ENCODE results near the gene F7.

Gene F7

GRCh38 chr13:113158946-113159345 is 53.4 kb downstream of the F7 start (continued):
- TF ChIP-seq ZNF16 (tag by site-specific recombination; IDR thresholded peaks at IDR 0.05; ENCODE audit: low read depth) (no peak), ZNF843 (tag by site-specific recombination; IDR thresholded peaks at IDR 0.05) (no peak), ZNF394 (tag by site-specific recombination; IDR thresholded peaks at IDR 0.05; ENCODE audit: borderline replicate concordance) (no peak), SCRT1 (tag by site-specific recombination; IDR thresholded peaks at IDR 0.05; ENCODE audit: borderline replicate concordance) (no peak), ZNF184 (tag by site-specific recombination; IDR thresholded peaks at IDR 0.05) (no peak)

- ChIA-PET POLR2A (interaction anchor here (0.7 kb wide), 1 partner anchor 196 kb away, joined by 6 read pairs; no protein-coding TSS in a partner anchor), CTCF (no interaction called here)
- Histone ChIP-seq H3K36me3 (ENCODE audit: control insufficient read depth in 2 of 2, insufficient read depth in 1 of 2, low read length in 2 of 2) (no peaks in the 10 kb centered on the region), H3K9me3 (ENCODE audit: control insufficient read depth, insufficient read depth, low read depth, low read length) (no peaks in the 10 kb centered on the region), H3K4me1 (ENCODE audit: control insufficient read depth, insufficient read depth, low read length) (no peaks in the 10 kb centered on the region; the same call in 1 of the 2 replicates), H3K27ac (ENCODE audit: extremely low read depth, low read depth, low read length) (no peak overlapping the region), H3K4me3 (ENCODE audit: low read depth, low read length) (no peak overlapping the region)
- TF ChIP-seq ZNF558 (tag by site-specific recombination; IDR thresholded peaks at IDR 0.05) = no peak
- no peak for TF ChIP-seq RBAK (tag by site-specific recombination; IDR thresholded peaks at IDR 0.05)
- no peak for TF ChIP-seq ZNF600 (tag by site-specific recombination; IDR thresholded peaks at IDR 0.05)
- no peak for TF ChIP-seq ZBTB26 (tag by site-specific recombination; optimal IDR thresholded peaks at IDR 0.05)
- TF ChIP-seq ZNF837 (tag by site-specific recombination; IDR thresholded peaks at IDR 0.05) = no peak
- no peak for TF ChIP-seq ZNF513 (tag by site-specific recombination; IDR thresholded peaks at IDR 0.05)
- no peak for TF ChIP-seq PBX3 (CRISPR knock-in tag; IDR thresholded peaks at IDR 0.05)
- no peak for TF ChIP-seq ZNF341 (tag by site-specific recombination; IDR thresholded peaks at IDR 0.05; ENCODE audit: low read depth)
- TF ChIP-seq ZBTB44 (tag by site-specific recombination; IDR thresholded peaks at IDR 0.05) = no peak
- no peak for TF ChIP-seq ZNF155 (tag by site-specific recombination; IDR thresholded peaks at IDR 0.05)
- no peak for TF ChIP-seq ZNF433 (tag by site-specific recombination; IDR thresholded peaks at IDR 0.05; ENCODE audit: low read depth)
Measured at GRCh38 chr13:113159701-113160100, 54.1 kb downstream of the F7 start.

- no peak overlapping the region for H3K4me3 ChIP-seq (ENCODE audit: low read depth, low read length)
- no peaks in the 10 kb centered on the region for H3K36me3 ChIP-seq (ENCODE audit: control insufficient read depth in 2 of 2, insufficient read depth in 1 of 2, low read length in 2 of 2)
- ChIA-PET POLR2A (no interaction called here), CTCF (interaction anchor here (0.7 kb wide), 1 partner anchor 49 kb away, joined by 3 read pairs; no protein-coding TSS in a partner anchor)
- H3K27ac ChIP-seq (ENCODE audit: extremely low read depth, low read depth, low read length) = no peak overlapping the region
- no peaks in the 10 kb centered on the region for H3K4me1 ChIP-seq (ENCODE audit: control insufficient read depth, insufficient read depth, low read length)
- no peaks in the 10 kb centered on the region for H3K9me3 ChIP-seq (ENCODE audit: control insufficient read depth, insufficient read depth, low read depth, low read length)
- TF ChIP-seq ZBTB1 (tag by site-specific recombination; IDR thresholded peaks at IDR 0.05) (no peak), HOXA7 (CRISPR knock-in tag; IDR thresholded peaks at IDR 0.05; ENCODE audit: borderline replicate concordance) (no peak), ZNF311 (tag by site-specific recombination; IDR thresholded peaks at IDR 0.05; ENCODE audit: borderline replicate concordance) (no peak), SCRT1 (tag by site-specific recombination; IDR thresholded peaks at IDR 0.05; ENCODE audit: borderline replicate concordance) (no peak), KLF9 (tag by site-specific recombination; IDR thresholded peaks at IDR 0.05; ENCODE audit: low read depth) (no peak), KLF16 (tag by site-specific recombination; IDR thresholded peaks at IDR 0.05) (no peak), INSM2 (tag by site-specific recombination; IDR thresholded peaks at IDR 0.05) (no peak), EGR2 (tag by site-specific recombination; IDR thresholded peaks at IDR 0.05; ENCODE audit: low read depth) (no peak), ZNF707 (tag by site-specific recombination; IDR thresholded peaks at IDR 0.05) (no peak), ZNF596 (tag by site-specific recombination; IDR thresholded peaks at IDR 0.05) (no peak), ZBTB48 (tag by site-specific recombination; IDR thresholded peaks at IDR 0.05) (no peak), ZNF248 (tag by site-specific recombination; IDR thresholded peaks at IDR 0.05) (no peak), ZNF558 (tag by site-specific recombination; IDR thresholded peaks at IDR 0.05) (no peak), ZNF501 (tag by site-specific recombination; IDR thresholded peaks at IDR 0.05) (no peak), ZNF174 (tag by site-specific recombination; IDR thresholded peaks at IDR 0.05) (no peak)
Measured at GRCh38 chr13:113160983-113161382, 55.4 kb downstream of the F7 start.

Measured in HEK293 (cell line).